ENCODE results near the gene IFI30. TPM values are rescaled to one million over a fixed set of nuclear protein-coding genes. Genes with fewer than 3 reads are reported as not detected.

The IFI30 gene
- total and polyA plus RNA-seq, 2 donors (not counting 1 experiment from before 2014, with no cell fraction given): 8.8 to 50.9 TPM

GRCh38 chr19:18196511-18196845 is 22.9 kb downstream of the IFI30 start:
- no peaks in the 10 kb centered on the region for H3K27me3 ChIP-seq (ENCODE audit: control insufficient read depth, insufficient read depth, low read length)
- H3K4me2 ChIP-seq (ENCODE audit: extremely low read depth, insufficient read depth, low read length): no peak overlapping the region
- no peaks in the 10 kb centered on the region for H3K79me2 ChIP-seq (ENCODE audit: control insufficient read depth, insufficient read depth, low read length)
- H2AFZ ChIP-seq (ENCODE audit: low read length): no peak overlapping the region
- no peak overlapping the region for H3K9ac ChIP-seq (ENCODE audit: insufficient read depth, low read length)
- no peak overlapping the region for H3K4me3 ChIP-seq (replicated peaks in 1 of 4; ENCODE audit: control extremely low read depth in 1 of 4, insufficient read depth in 1 of 4, low read depth in 3 of 4, low read length in 4 of 4)
- no peak for DNase-seq (ENCODE audit: low read depth in 2 of 2)
- no peaks in the 10 kb centered on the region for H3K4me1 ChIP-seq (ENCODE audit: control insufficient read depth, extremely low read depth, insufficient read depth, low read length)
- H3K27ac ChIP-seq (ENCODE audit: insufficient read depth, low read length): no peak overlapping the region
- H3K9me3 ChIP-seq (ENCODE audit: control insufficient read depth, insufficient read depth, low read depth, low read length): no peaks in the 10 kb centered on the region
- no peaks in the 10 kb centered on the region for H4K20me1 ChIP-seq (ENCODE audit: control insufficient read depth, extremely low read depth, insufficient read depth, low read length)
- TF ChIP-seq CTCF (conservative IDR thresholded peaks at IDR 0.05 in 1 of 2, IDR thresholded peaks at IDR 0.05 in 1 of 2; ENCODE audit: low read depth in 1 of 2, low read length in 2 of 2) (no peak), EZH2 (IDR thresholded peaks at IDR 0.05; ENCODE audit: low read length, missing control alignments) (no peak)
- peaks cover 10% of the 10 kb centered on the region for H3K36me3 ChIP-seq (ENCODE audit: control insufficient read depth, insufficient read depth, low read length)

GRCh38 chr19:18197306-18197705 is 23.7 kb downstream of the IFI30 start:
- Histone ChIP-seq H3K4me3 (replicated peaks in 1 of 4; ENCODE audit: control extremely low read depth in 1 of 4, insufficient read depth in 1 of 4, low read depth in 3 of 4, low read length in 4 of 4) (no peak overlapping the region), H3K9ac (ENCODE audit: insufficient read depth, low read length) (no peak overlapping the region), H3K27me3 (ENCODE audit: control insufficient read depth, insufficient read depth, low read length) (no peaks in the 10 kb centered on the region), H3K9me3 (ENCODE audit: control insufficient read depth, insufficient read depth, low read depth, low read length) (no peaks in the 10 kb centered on the region), H3K36me3 (ENCODE audit: control insufficient read depth, insufficient read depth, low read length) (peaks cover 12% of the 10 kb centered on the region), H3K4me1 (ENCODE audit: control insufficient read depth, extremely low read depth, insufficient read depth, low read length) (no peaks in the 10 kb centered on the region), H3K79me2 (ENCODE audit: control insufficient read depth, insufficient read depth, low read length) (peaks cover 2% of the 10 kb centered on the region), H3K4me2 (ENCODE audit: extremely low read depth, insufficient read depth, low read length) (no peak overlapping the region), H4K20me1 (ENCODE audit: control insufficient read depth, extremely low read depth, insufficient read depth, low read length) (no peaks in the 10 kb centered on the region), H2AFZ (ENCODE audit: low read length) (no peak overlapping the region), H3K27ac (ENCODE audit: insufficient read depth, low read length) (no peak overlapping the region)
- no peak for DNase-seq (ENCODE audit: low read depth in 2 of 2)
- TF ChIP-seq EZH2 (IDR thresholded peaks at IDR 0.05; ENCODE audit: low read length, missing control alignments) (no peak), CTCF (conservative IDR thresholded peaks at IDR 0.05 in 1 of 2, IDR thresholded peaks at IDR 0.05 in 1 of 2; ENCODE audit: low read depth in 1 of 2, low read length in 2 of 2) (no peak)

GRCh38 chr19:18197941-18198340 is 24.3 kb downstream of the IFI30 start:
- DNase-seq (ENCODE audit: low read depth in 2 of 2): no peak
- H3K4me1 ChIP-seq (ENCODE audit: control insufficient read depth, extremely low read depth, insufficient read depth, low read length): no peaks in the 10 kb centered on the region
- peaks cover 14% of the 10 kb centered on the region for H3K36me3 ChIP-seq (ENCODE audit: control insufficient read depth, insufficient read depth, low read length)
- no peaks in the 10 kb centered on the region for H3K27me3 ChIP-seq (ENCODE audit: control insufficient read depth, insufficient read depth, low read length)
- no peak overlapping the region for H3K9ac ChIP-seq (ENCODE audit: insufficient read depth, low read length)
- no peaks in the 10 kb centered on the region for H4K20me1 ChIP-seq (ENCODE audit: control insufficient read depth, extremely low read depth, insufficient read depth, low read length)
- no peaks in the 10 kb centered on the region for H3K9me3 ChIP-seq (ENCODE audit: control insufficient read depth, insufficient read depth, low read depth, low read length)
- no peak overlapping the region for H3K4me3 ChIP-seq (replicated peaks in 1 of 4; ENCODE audit: control extremely low read depth in 1 of 4, insufficient read depth in 1 of 4, low read depth in 3 of 4, low read length in 4 of 4)
- H3K79me2 ChIP-seq (ENCODE audit: control insufficient read depth, insufficient read depth, low read length): peaks cover 5% of the 10 kb centered on the region
- H3K4me2 ChIP-seq (ENCODE audit: extremely low read depth, insufficient read depth, low read length): no peak overlapping the region
- H3K27ac ChIP-seq (ENCODE audit: insufficient read depth, low read length): no peak overlapping the region
- H2AFZ ChIP-seq (ENCODE audit: low read length): no peak overlapping the region
- TF ChIP-seq EZH2 (IDR thresholded peaks at IDR 0.05; ENCODE audit: low read length, missing control alignments): no peak
- no peak for TF ChIP-seq CTCF (conservative IDR thresholded peaks at IDR 0.05 in 1 of 2, IDR thresholded peaks at IDR 0.05 in 1 of 2; ENCODE audit: low read depth in 1 of 2, low read length in 2 of 2)

Measured in fibroblast of lung (primary cell).